Measurements from ENCODE around the gene NHERF2. TPM values are rescaled to one million over a fixed set of nuclear protein-coding genes. Genes with fewer than 3 reads are reported as not detected.

Gene NHERF2
- total and polyA plus RNA-seq, 2 of the 4 experiments (the other 2 are of a cell fraction), result 18.6 to 77.8 TPM

- no peaks in the 10 kb centered on the region for H3K27me3 ChIP-seq (ENCODE audit: control insufficient read depth, insufficient read depth, low read length)
Measured at GRCh38 chr16:2078691-2079090, 52.0 kb downstream of the NHERF2 start.

More at GRCh38 chr16:2078691-2079090, 52.0 kb downstream of the NHERF2 start:
- Histone ChIP-seq H2AK9ac (replicated peaks; ENCODE audit: low read depth, low read length, poor library complexity) (no peak overlapping the region), H2BK20ac (ENCODE audit: low read depth, low read length) (no peak overlapping the region), H4K91ac (ENCODE audit: insufficient read depth, low read depth, low read length) (no peak overlapping the region), H3K4ac (ENCODE audit: low read depth, low read length) (no peak overlapping the region), H2AK5ac (ENCODE audit: low read depth, low read length) (no peak overlapping the region), H3K9me3 (ENCODE audit: control insufficient read depth, insufficient read depth, low read length) (no peaks in the 10 kb centered on the region), H3K36me3 (ENCODE audit: control insufficient read depth, insufficient read depth, low read length) (peaks cover 65% of the 10 kb centered on the region), H3K4me1 (ENCODE audit: control insufficient read depth, insufficient read depth, low read length) (peaks cover 3% of the 10 kb centered on the region; the same call in 1 of the 2 replicates), H4K5ac (ENCODE audit: low read depth, low read length) (no peak overlapping the region), H4K20me1 (ENCODE audit: insufficient read depth, low read length) (peaks cover 5% of the 10 kb centered on the region; the same call in 1 of the 2 replicates), H3K18ac (ENCODE audit: low read depth, low read length) (no peak overlapping the region), H3K23ac (ENCODE audit: low read depth, low read length) (no peak overlapping the region), H3K27ac (ENCODE audit: insufficient read depth, low read length) (no peak overlapping the region), H2BK5ac (ENCODE audit: low read depth, low read length, poor library complexity, severe bottlenecking) (no peak overlapping the region), H3K79me1 (ENCODE audit: low read depth in 1 of 2, low read length in 2 of 2) (peaks cover 0 to 3% of the 10 kb centered on the region in 2 experiments; a peak in 1 of 4 replicates), H4K8ac (ENCODE audit: low read depth in 2 of 2, low read length in 2 of 2) (no peak overlapping the region), H3K4me3 (ENCODE audit: insufficient read depth, low read depth, low read length) (no peak overlapping the region), H3K14ac (replicated peaks; ENCODE audit: low read depth, low read length) (no peak overlapping the region), H2BK15ac (ENCODE audit: low read depth, low read length) (no peak overlapping the region), H3K9me1 (ENCODE audit: insufficient read depth, low read length) (no peaks in the 10 kb centered on the region), H3K56ac (ENCODE audit: extremely low read depth, insufficient read depth, low read length) (no peak overlapping the region), H2AFZ (replicated peaks; ENCODE audit: low read length, poor library complexity) (no peak overlapping the region), H2BK120ac (ENCODE audit: low read depth, low read length) (no peak overlapping the region), H3K4me2 (ENCODE audit: low read depth, low read length) (no peak overlapping the region), H3K9ac (ENCODE audit: low read depth, low read length) (no peak overlapping the region)
- 96% methylated on average over 23 of the region's 23 CpGs; no CpG with 5 or more reads in 1 of the 2 experiments for WGBS, 2 experiments (ENCODE audit: extremely low coverage in 2 of 2, insufficient read length in 1 of 2)
- intact Hi-C loops (cut with micrococcal nuclease), result no loop called here
- ATAC-seq (ENCODE audit: low read depth), result no peak
- dilution Hi-C loops (cut with HindIII; ENCODE audit: low sequenced_read_pairs, unreplicated experiment), result no loop called here
- in situ Hi-C loops (cut with MboI; ENCODE audit: low sequenced_read_pairs), result no loop called here
- ChIA-PET CTCF (interaction anchor here (1.2 kb wide), 1 partner anchor 30 kb away, joined by 3 read pairs; no protein-coding TSS in a partner anchor), POLR2A (ENCODE audit: unreplicated experiment) (no interaction called here)
- BruUV-seq (replicated peaks), result no TSS peak
- TF ChIP-seq RFX5 (IDR thresholded peaks at IDR 0.05; ENCODE audit: low read depth, low read length) (no peak), FOS (IDR thresholded peaks at IDR 0.05; ENCODE audit: low read depth, low read length) (no peak), MXI1 (IDR thresholded peaks at IDR 0.05; ENCODE audit: borderline replicate concordance, low read depth, low read length) (no peak), SMC3 (IDR thresholded peaks at IDR 0.05; ENCODE audit: low read depth, low read length) (no peak), NFE2L2 (IDR thresholded peaks at IDR 0.05; ENCODE audit: low read depth, low read length) (no peak), RCOR1 (IDR thresholded peaks at IDR 0.05; ENCODE audit: insufficient replicate concordance, low read length) (no peak), MAZ (IDR thresholded peaks at IDR 0.05; ENCODE audit: borderline replicate concordance, low read depth, low read length) (no peak), USF2 (IDR thresholded peaks at IDR 0.05; ENCODE audit: low read depth, low read length) (no peak), RAD21 (IDR thresholded peaks at IDR 0.05; ENCODE audit: low read length) (no peak), POLR2A (IDR thresholded peaks at IDR 0.05; ENCODE audit: low read depth, low read length) (no peak), MAFK (IDR thresholded peaks at IDR 0.05; ENCODE audit: low read depth, low read length) (no peak), CEBPB (IDR thresholded peaks at IDR 0.05; ENCODE audit: low read depth, low read length) (no peak), CTCF (conservative IDR thresholded peaks at IDR 0.05; ENCODE audit: low read depth, low read length) (no peak), CHD1 (IDR thresholded peaks at IDR 0.05; ENCODE audit: low read depth, low read length) (no peak), BHLHE40 (IDR thresholded peaks at IDR 0.05; ENCODE audit: low read depth, low read length) (no peak)
- TF ChIP-seq, protein P1, sequence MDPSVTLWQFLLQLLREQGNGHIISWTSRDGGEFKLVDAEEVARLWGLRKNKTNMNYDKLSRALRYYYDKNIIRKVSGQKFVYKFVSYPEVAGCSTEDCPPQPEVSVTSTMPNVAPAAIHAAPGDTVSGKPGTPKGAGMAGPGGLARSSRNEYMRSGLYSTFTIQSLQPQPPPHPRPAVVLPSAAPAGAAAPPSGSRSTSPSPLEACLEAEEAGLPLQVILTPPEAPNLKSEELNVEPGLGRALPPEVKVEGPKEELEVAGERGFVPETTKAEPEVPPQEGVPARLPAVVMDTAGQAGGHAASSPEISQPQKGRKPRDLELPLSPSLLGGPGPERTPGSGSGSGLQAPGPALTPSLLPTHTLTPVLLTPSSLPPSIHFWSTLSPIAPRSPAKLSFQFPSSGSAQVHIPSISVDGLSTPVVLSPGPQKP (IDR thresholded peaks at IDR 0.05; ENCODE audit: borderline replicate concordance, low read depth, low read length), result no peak
- no peak for DNase-seq
